ENCODE measurements around the gene DCAF17. TPM values are rescaled to one million over a fixed set of nuclear protein-coding genes. Genes with fewer than 3 reads are reported as not detected.
A peak's percentile ranks its signal among the peaks of the same experiment; 100 is the strongest.

Gene DCAF17
- polyA plus RNA-seq, 2 of the 4 experiments (the other 2 are of a cell fraction) = 11.5 to 26.9 TPM

DNA sequence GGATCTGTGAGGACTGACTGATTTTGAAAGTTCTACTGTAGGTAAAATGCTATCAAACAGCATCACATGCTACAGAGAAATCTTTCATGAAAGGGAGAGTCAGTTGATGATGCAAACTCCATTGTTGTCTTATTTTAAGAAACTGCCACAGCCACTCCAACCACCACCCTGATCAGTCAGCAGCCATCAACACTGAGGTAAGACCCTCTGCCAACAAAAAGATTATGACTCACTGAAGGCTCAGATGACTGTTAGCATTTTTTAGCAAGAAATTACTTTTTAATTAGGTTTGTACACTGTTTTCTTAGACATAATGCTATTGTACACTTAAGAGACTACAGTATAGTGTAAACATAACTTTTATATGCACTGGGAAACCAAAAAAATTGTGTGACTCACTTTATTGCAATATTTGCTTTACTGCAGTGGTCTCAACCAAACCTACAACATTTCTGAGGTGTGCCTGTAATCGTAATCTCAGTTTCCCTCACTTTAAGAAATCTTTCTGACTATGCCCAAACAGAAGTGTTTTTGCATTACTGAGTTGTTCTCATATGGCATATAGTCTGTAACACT lies 43.0 kb upstream of the DCAF17 start:
- WGBS (ENCODE audit: missing lambda C conversion rate) = 29% methylated on average over 1 of the region's 1 CpG
- CTCF ChIA-PET = no interaction called here

GRCh38 chr2:171391532-171391931 lies 42.5 kb upstream of the DCAF17 start:
- ATAC-seq = peak in 1 of 2 experiments; percentile 62; a peak in 3 of 6 replicates
- TF ChIP-seq TFCP2L1 (CRISPR knock-in tag; IDR thresholded peaks at IDR 0.05) (no peak), RNF2 (IDR thresholded peaks at IDR 0.05; ENCODE audit: borderline replicate concordance, low read depth) (no peak), MAFK (IDR thresholded peaks at IDR 0.05; ENCODE audit: partially characterized antibody) (no peak), CHD2 (IDR thresholded peaks at IDR 0.05; ENCODE audit: low read length, partially characterized antibody) (no peak), EHMT2 (IDR thresholded peaks at IDR 0.05; ENCODE audit: low read depth) (no peak), HOXB5 (CRISPR knock-in tag; IDR thresholded peaks at IDR 0.05) (no peak), EHF (CRISPR knock-in tag; IDR thresholded peaks at IDR 0.05) (no peak)

More for the DNA sequence above, 43.0 kb upstream of the DCAF17 start:
- peaks cover 25% of the 10 kb centered on the region for H3K4me1 ChIP-seq
- H3K9me3 ChIP-seq = no peaks in the 10 kb centered on the region
- TF ChIP-seq CEBPB (IDR thresholded peaks at IDR 0.05) (peak in 1 of 2 experiments; percentile 9; a peak in 1 of 4 replicates), EHF (CRISPR knock-in tag; IDR thresholded peaks at IDR 0.05) (no peak), FOSL2 (IDR thresholded peaks at IDR 0.05) (no peak; the same call in 1 of the 2 replicates), FOSL2 (CRISPR knock-in tag; IDR thresholded peaks at IDR 0.05) (peak; percentile 70), JUNB (IDR thresholded peaks at IDR 0.05) (peak; percentile 47; the same call in 1 of the 2 replicates)
- TF ChIP-seq, protein P1, sequence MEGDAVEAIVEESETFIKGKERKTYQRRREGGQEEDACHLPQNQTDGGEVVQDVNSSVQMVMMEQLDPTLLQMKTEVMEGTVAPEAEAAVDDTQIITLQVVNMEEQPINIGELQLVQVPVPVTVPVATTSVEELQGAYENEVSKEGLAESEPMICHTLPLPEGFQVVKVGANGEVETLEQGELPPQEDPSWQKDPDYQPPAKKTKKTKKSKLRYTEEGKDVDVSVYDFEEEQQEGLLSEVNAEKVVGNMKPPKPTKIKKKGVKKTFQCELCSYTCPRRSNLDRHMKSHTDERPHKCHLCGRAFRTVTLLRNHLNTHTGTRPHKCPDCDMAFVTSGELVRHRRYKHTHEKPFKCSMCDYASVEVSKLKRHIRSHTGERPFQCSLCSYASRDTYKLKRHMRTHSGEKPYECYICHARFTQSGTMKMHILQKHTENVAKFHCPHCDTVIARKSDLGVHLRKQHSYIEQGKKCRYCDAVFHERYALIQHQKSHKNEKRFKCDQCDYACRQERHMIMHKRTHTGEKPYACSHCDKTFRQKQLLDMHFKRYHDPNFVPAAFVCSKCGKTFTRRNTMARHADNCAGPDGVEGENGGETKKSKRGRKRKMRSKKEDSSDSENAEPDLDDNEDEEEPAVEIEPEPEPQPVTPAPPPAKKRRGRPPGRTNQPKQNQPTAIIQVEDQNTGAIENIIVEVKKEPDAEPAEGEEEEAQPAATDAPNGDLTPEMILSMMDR (IDR thresholded peaks at IDR 0.05) = no peak
- FAIRE-seq = no peak
- DNase-seq (ENCODE audit: low read depth in 1 of 2, low spot score in 1 of 2) = peak in 1 of 2 experiments; percentile 31
- POLR2A ChIA-PET = no interaction called here
- ATAC-seq = peak in 1 of 2 experiments; percentile 70; a peak in 3 of 6 replicates
- H3K4me2 ChIP-seq = peak overlapping the region; percentile 61
- peak overlapping the region in 1 of 2 experiments; percentile 19; a peak in 1 of 6 replicates for H3K27ac ChIP-seq
- H3K4me3 ChIP-seq = no peak overlapping the region

GRCh38 chr2:171393487-171393886 lies 40.5 kb upstream of the DCAF17 start:
- H3K4me3 ChIP-seq = no peak overlapping the region
- no peak for DNase-seq (ENCODE audit: low read depth in 1 of 2, low spot score in 1 of 2)
- ATAC-seq = no peak
- TF ChIP-seq PBX3 (IDR thresholded peaks at IDR 0.05) (no peak), RAD21 (conservative IDR thresholded peaks at IDR 0.05 in 1 of 2, IDR thresholded peaks at IDR 0.05 in 1 of 2) (no peak), POLR2A (IDR thresholded peaks at IDR 0.05; ENCODE audit: low read length) (no peak), HOXA7 (CRISPR knock-in tag; IDR thresholded peaks at IDR 0.05) (no peak), SMC3 (IDR thresholded peaks at IDR 0.05) (no peak), NPAS2 (CRISPR knock-in tag; IDR thresholded peaks at IDR 0.05; ENCODE audit: borderline replicate concordance) (no peak), NFE2L2 (conservative IDR thresholded peaks at IDR 0.05; ENCODE audit: low read length) (no peak), HOXB5 (CRISPR knock-in tag; IDR thresholded peaks at IDR 0.05) (no peak), FOSB (CRISPR knock-in tag; IDR thresholded peaks at IDR 0.05) (no peak), FOSL2 (IDR thresholded peaks at IDR 0.05) (no peak), FOSL2 (CRISPR knock-in tag; IDR thresholded peaks at IDR 0.05) (no peak), REST (IDR thresholded peaks at IDR 0.05) (no peak), ZC3H11A (IDR thresholded peaks at IDR 0.05) (no peak), KDM5A (IDR thresholded peaks at IDR 0.05) (no peak), HES2 (IDR thresholded peaks at IDR 0.05) (no peak)
- TF ChIP-seq, protein P2, sequence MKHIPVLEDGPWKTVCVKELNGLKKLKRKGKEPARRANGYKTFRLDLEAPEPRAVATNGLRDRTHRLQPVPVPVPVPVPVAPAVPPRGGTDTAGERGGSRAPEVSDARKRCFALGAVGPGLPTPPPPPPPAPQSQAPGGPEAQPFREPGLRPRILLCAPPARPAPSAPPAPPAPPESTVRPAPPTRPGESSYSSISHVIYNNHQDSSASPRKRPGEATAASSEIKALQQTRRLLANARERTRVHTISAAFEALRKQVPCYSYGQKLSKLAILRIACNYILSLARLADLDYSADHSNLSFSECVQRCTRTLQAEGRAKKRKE (CRISPR knock-in tag; IDR thresholded peaks at IDR 0.05; ENCODE audit: low read depth) = no peak
- H3K4me2 ChIP-seq = no peak overlapping the region
- ChIA-PET CTCF (interaction anchor here (0.7 kb wide), 1 partner anchor 242 kb away, joined by 4 read pairs; no protein-coding TSS in a partner anchor), POLR2A (no interaction called here)
- peaks cover 25% of the 10 kb centered on the region for H3K4me1 ChIP-seq
- no peak for FAIRE-seq
- WGBS (ENCODE audit: missing lambda C conversion rate) = 96% methylated on average over 1 of the region's 1 CpG
- no peaks in the 10 kb centered on the region for H3K9me3 ChIP-seq
- H3K27ac ChIP-seq = no peak overlapping the region

More at GRCh38 chr2:171391532-171391931, 42.5 kb upstream of the DCAF17 start:
- ChIA-PET CTCF (no interaction called here), POLR2A (no interaction called here)
- WGBS (ENCODE audit: missing lambda C conversion rate) = 64% methylated on average over 2 of the region's 2 CpGs
- no peaks in the 10 kb centered on the region for H3K9me3 ChIP-seq
- FAIRE-seq = no peak
- H3K4me2 ChIP-seq = peak overlapping the region; percentile 61
- no peak overlapping the region for H3K4me3 ChIP-seq
- peaks cover 25% of the 10 kb centered on the region for H3K4me1 ChIP-seq
- peak overlapping the region in 1 of 2 experiments; percentile 19; a peak in 1 of 6 replicates for H3K27ac ChIP-seq
- no peak for DNase-seq (ENCODE audit: low read depth in 1 of 2, low spot score in 1 of 2)

Data from A549 (cell line).